Measurements from ENCODE around the gene ESR1.
A peak's percentile ranks its signal among the peaks of the same experiment; 100 is the strongest.
"Not testable (repeated sequence)": the region's sequence is repeated elsewhere in the genome, so short reads cannot be mapped to it uniquely, and the experiment has no call there.

The ESR1 gene

DNA sequence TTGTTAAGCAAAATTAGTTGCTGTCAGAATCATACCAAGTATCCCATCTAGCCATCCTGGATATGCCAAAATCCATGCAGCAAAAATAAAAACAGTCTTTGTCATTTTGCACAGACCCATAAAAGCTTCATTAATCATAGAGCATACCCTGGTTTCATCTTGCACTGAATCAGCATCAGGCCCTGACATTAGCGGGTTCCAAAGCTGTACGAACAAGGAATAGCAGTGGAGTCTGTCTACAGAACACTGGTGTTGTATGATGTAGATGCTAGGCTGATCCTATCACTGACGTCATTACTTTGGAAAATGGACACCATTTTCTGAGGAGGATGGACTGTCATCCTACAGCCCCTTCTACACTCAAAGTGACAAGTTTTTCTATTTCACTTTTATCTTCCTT is 315.6 kb downstream of the ESR1 start:
- DNase-seq (ENCODE audit: insufficient read length, low spot score) = no peak
- FAIRE-seq = no peak

DNA sequence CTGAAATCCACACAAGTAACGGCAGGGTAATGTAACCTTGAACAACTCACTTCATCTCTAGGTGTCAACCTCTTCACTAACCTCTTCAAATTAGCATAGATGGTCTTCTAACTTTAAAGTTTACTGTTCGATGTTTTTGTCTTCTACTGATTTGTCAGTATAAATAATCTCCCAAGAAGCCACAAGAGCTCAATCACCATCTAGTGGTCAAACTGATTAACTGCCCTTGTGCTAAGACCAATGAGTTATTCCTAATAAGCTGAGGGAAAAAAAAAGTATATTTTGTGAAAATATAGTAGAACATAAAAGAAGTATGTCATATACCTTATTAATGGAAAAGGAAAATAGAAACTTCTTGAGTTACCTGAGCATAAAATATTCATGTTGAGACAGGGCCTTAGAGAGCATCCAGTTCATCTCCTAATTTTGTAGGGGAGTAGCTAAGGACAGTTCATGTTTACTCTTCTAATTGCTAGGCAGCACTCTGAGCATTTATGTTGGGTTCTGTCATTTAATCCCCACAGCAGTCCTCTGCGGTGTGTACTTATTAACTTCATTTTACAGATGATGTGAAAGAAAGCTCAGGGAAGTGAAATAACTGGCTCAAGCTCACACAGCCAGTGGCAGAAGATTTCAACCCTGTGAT is 317.1 kb downstream of the ESR1 start:
- peak; percentile 41 for DNase-seq (ENCODE audit: insufficient read length, low spot score)
- no peak for FAIRE-seq

DNA sequence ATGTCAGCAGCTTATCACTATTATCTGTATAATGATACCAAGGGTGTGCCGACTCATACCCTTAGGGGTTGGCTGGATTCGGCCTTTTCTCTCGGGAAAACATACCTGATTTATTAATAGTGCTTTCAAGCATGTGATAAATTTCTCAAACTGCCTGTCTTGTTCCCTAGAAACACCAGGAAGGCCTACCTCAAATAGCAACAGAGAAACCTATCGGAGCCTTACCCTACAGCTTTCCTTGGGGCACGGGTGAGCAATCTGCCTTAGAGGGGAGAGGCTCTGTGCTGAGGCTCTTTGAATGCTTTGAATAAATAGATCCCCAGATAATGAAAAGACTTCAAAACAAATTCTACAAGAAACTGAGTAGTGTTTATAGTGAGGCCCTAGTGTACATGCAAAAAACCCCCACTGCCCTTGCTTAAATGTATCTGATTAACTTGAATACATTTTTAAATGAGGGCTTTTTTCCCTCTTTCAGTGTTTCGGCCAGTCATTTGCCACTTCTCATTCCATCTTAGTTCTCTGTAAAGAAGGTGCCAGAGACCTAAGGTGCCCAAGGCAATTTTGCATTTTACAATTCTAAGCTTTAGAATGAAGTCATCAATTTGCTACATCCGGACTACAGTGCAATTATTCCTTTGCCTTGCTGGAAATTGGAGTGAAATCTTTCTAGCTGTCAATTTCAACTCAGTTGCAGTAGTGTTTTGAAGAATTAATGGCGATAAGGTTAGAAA is 320.1 kb downstream of the ESR1 start:
- DNase-seq (ENCODE audit: insufficient read length, low spot score) (no peak), FAIRE-seq (no peak)

DNA sequence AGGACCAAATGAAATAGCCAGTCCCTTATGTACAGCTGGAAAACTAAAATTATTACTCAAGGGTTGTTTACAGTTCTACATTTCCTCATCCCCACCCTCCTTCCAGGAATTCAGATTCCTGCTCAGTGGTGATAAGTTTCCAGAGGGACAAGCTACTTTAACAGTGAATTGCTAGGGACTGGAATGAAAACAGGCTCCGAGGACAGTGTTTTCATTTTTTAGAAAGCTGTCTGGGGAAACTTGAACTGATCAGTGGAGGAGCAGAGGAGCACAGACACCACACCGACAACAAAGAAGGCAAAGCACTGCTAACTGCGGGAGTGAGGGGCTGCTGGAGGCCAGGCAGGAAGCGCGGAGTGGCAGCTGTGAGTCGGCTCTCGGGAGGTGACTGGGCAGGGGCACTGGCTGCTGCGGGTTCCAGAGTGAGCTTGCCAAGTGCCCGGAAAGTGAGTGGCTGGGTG is 322.2 kb downstream of the ESR1 start:
- no peak for DNase-seq (ENCODE audit: insufficient read length, low spot score)
- no peak for FAIRE-seq

DNA sequence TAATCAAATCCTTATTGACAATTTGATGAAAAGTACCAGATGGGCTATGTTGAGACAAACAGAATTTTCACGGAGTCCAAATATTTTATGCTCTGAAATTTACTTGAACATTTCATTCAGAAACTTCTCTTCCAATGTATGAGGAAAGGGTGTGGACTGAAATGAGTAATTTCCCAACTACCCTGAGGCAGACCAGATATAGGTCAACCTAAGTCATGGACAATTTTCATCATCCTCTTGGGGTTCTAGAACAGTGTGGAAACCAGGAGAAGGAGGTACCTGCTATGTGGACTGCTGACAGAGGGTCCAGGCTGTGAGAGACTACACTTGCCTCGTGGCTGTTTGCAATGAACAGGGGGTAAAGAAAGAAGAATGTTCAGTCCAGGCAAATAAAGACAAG is 323.0 kb downstream of the ESR1 start:
- no peak for FAIRE-seq
- DNase-seq (ENCODE audit: insufficient read length, low spot score) = no peak

DNA sequence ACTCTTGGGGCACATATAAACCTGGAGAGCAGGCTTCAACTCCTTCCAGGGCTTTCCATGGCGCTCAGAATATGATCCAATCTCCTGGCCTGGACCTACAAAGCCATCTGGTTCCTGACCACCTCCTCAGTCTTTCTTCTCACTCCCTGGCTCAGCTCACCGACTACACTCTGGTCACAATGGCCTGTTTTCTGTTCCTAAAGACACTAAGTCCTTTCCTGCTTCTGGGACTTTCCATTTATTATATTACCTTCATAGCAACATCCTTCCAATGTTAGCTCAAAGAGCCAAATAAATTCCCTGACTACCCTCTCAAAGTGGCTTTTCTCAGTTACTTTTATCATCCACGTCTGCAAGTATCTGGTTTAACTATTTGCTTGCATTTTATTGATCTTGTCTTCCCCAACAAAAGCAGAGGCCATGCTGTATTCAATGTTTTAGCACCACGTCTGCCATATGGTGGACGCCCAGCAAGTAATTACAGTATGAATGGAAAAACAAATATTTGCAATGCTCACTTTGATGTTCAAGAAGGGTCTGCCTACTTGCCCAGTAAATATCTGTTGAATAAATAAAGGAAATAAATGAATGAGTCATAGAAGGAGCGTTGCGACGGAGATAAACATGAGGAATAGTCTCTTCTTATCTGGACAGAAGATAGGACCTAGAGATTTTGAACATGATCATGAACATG is 328.4 kb downstream of the ESR1 start:
- FAIRE-seq = no peak
- no peak for DNase-seq (ENCODE audit: insufficient read length, low spot score)

DNA sequence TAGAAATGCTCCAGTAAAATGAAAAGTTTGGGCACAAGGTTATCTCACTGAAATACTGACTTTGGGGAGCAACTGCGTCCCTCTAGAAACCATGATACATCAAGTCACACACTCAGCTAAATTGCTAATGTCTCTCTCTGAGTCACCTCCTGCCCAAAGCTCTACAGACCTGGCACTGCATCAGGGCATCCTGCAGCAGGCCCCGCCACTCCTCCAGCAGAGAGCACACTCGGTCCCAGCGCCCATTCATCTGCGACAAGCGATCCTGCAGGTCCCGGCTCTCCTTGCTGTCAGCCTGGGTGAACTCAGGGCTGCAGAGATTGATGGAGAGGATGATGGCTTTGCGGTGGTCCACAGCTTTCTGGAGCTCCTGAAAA is 329.0 kb downstream of the ESR1 start:
- no peak for FAIRE-seq
- DNase-seq (ENCODE audit: insufficient read length, low spot score) = no peak

DNA sequence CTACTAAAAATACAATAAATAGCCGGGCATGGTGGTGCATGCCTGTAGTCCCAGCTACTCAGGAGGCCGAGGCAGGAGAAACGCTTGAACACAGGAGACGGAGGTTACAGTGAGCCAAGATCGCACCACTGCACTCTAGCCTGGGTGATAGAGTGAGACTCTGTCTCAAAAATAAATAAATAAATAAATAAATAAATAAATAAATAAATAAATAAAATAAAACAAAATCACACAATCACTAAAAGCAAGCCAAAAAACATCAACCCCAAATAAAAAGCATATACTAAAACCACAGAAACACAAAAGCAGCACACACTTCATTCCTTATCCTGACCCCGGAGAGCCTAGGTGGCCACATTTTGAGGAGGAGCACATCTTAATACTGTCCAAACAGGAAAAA is 330.9 kb downstream of the ESR1 start:
- FAIRE-seq; DNase-seq (ENCODE audit: insufficient read length, low spot score): not testable (repeated sequence)

DNA sequence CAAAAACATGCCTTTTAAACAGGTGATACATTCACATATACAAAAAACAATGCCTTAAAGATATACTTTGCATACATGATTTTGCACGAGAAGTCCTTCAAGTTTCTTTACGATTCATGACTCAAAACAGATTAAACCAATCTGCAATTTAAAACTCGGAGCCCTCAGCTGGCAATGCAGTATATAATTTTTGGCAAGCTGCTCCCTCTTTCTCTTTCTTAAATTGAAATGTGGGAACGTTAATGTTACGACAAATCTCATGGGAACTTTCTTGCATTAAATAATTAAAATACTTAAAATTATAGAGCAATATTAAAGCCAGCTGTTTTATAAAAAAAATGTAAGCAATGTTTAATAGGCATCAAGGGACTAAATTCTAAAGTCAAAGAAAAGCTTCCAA is 334.6 kb downstream of the ESR1 start:
- no peak for DNase-seq (ENCODE audit: insufficient read length, low spot score)
- no peak for FAIRE-seq

DNA sequence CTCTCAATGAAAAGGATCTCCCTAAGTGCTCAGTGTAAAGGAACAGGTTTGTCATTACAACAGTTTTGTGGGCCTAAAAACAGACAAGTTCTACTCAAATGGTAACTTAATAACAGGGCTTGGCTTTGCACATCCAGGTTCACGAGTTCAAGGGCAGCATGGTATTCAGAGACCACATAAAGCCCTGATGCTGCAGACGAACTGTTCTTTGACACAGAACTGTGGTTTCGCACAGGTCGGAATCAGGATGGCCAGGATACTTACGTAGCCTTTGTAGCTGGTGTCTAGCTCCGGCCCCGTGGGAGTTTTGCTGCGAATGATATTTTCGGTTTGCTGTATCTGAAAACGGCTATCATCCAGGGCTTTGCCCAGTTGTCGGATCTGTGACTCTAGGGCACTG is 335.9 kb downstream of the ESR1 start:
- DNase-seq (ENCODE audit: insufficient read length, low spot score) = no peak
- no peak for FAIRE-seq

DNA sequence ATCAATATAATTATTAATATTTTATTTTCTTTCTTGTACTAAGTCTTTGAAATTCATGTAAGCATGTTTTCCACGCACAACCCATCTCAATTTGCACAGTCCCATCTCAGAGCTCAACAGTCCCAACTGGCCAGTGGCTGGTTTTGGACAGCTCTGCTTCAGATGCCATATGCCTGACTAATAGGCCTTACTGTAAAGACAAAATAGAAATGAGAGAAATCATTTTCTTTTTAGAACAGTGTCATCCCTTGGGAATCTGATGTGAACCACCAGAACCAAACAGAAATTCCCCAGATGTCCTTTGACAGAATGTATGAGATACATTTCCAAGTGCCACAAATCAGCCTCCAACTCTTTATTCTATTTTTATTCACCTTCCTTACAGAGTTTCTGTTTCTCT is 338.9 kb downstream of the ESR1 start:
- FAIRE-seq = no peak
- peak; percentile 31 for DNase-seq (ENCODE audit: insufficient read length, low spot score)

DNA sequence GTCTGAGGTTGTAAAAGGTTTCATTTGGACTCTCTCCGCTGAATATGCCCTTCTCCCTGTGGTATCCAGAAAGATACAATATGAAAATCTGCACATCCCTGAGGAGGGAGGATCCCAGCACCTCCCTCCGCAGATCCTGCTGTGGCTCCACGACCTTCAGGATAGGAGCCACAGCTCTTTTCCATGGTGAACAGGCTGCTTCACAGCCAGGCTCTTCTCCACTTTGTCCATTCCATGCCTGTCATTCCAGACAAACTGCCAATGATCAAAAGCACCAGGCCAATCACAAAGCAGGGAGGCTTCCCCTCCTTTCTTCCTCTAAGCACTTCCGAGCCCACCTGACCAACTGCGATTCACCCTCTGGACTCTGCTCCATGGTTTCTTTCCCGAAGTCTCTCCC is 339.8 kb downstream of the ESR1 start:
- FAIRE-seq = no peak
- no peak for DNase-seq (ENCODE audit: insufficient read length, low spot score)

DNA sequence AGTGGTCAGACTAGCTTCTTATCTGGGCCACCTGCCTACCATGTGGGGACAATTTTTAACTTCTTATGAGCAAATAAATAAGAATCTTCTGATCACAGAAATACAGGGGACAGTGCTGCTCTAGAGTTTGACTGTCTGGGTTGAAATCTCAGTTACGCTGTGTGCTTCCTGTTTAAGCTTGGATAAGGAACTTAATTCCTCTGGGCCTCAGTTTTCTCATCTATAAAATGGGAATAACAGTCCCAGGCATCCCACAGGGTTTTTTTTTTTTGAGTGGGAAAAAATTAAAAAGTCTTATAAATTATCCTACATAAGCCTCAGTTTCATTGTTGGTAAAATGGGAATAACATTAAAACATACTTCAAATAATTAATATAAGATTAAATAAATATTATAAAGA is 340.9 kb downstream of the ESR1 start:
- DNase-seq (ENCODE audit: insufficient read length, low spot score) (no peak), FAIRE-seq (no peak)

DNA sequence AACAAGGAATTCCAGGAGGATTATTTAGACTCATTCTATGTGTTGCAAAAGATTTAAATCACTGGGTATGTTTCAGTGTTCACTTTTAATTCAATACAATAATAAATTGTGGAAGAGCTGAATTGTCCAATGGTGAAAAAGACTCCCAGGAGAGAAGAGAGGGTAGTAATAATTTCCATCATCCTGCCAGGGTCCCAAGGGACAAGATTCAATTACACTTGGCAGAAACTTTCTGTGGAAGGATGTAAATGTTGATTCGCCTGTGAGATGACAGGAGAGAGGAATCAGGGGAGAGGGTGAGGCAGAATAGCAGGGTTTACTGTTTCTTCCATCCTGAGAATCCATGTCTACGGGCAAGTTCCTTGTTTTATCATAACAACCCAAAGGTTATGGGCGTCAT is 342.7 kb downstream of the ESR1 start:
- no peak for DNase-seq (ENCODE audit: insufficient read length, low spot score)
- no peak for FAIRE-seq

DNA sequence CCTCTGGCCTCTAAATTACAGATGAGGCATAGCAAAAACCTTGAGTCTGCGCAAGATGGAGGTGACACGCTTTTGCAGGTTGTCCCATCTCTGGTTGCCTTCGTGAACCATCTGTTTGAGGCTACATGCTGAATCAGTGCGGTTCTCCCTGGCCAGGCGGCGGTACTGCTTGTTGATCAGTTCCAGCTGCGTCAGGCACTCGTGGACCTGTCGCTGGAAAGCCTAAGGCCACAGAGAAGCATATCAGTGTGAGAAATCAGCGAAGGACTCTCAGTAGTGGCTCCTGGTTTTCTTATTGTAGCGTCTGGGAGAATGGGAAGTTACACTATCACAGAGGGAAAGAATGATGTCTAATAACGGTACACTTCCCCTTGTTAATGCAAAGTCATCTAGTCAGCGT is 344.4 kb downstream of the ESR1 start:
- no peak for DNase-seq (ENCODE audit: insufficient read length, low spot score)
- FAIRE-seq = no peak

DNA sequence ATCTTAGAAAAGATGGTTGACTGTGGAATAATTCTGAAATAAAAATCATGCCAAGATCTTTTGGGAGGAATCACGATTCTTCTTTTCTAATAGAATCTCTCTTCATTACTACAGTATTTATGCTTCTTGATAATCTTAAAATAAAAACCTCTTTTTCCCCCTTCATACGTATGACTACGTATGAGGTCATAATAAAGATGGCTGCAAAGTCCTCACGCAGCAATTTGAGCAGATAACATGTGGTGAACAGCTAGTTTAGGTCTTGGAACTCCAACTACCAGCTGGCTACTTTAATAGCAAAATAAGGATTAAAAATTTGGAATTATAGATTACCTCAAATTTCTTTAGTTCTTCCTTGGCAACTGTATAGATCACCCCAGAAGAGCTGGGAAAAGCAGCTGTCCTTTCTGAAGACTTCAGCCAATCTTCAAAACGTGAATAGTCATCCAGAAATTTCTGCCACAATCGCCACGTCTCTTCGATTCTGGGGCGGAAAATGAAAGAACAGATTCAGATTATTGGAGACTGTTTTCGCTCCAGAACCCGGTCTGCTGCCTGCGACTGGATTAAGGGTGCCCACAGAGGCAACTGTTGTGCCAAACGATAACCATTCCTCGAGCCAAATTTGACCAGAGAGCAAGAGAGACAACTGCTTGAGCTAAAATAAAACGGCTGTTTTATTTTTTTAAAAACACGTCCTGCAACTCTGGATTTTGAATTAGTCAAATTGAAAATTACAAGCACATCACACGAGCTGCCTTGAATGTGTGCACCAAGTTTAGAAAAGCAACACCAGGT is 347.3 kb downstream of the ESR1 start:
- FAIRE-seq = no peak
- no peak for DNase-seq (ENCODE audit: insufficient read length, low spot score)

DNA sequence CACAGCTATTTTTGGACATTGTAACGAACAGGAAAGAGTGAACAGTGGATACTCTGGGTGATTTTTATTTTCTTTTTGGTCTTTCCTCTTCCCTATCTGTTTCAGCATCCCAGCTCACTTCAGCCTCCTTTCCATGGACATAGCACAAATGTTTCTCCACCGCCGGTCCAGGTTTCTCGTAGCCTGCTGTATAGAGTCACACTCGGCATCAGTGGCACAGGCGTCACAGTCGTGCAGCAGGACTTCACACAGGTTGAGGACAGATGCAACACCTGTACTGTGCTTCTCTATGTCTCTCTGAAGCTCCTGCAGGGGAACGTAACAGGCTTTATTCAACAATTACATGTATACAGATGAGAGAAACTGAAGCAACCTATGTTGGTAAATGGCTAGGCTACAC is 348.3 kb downstream of the ESR1 start:
- DNase-seq (ENCODE audit: insufficient read length, low spot score) (no peak), FAIRE-seq (no peak)

DNA sequence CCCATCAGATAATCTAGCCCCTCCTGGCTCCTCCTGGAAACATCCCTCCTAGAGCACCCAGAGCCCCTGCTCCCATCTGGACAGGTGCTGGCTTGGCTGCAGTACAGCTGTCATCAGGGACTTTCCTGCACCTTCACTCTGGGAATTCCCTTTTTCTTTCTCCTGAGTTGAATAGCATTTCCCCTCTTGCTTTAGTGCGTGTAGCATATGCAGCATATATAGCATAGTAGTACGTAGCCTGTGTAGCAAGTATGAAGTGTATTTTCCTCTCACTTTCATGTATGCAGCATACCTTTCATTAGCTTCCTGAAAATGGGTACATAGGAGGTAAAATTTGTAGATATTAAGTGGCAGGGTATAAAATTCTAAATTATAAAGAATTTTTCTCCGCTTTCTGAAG is 352.9 kb downstream of the ESR1 start:
- DNase-seq (ENCODE audit: insufficient read length, low spot score) (no peak), FAIRE-seq (no peak)

DNA sequence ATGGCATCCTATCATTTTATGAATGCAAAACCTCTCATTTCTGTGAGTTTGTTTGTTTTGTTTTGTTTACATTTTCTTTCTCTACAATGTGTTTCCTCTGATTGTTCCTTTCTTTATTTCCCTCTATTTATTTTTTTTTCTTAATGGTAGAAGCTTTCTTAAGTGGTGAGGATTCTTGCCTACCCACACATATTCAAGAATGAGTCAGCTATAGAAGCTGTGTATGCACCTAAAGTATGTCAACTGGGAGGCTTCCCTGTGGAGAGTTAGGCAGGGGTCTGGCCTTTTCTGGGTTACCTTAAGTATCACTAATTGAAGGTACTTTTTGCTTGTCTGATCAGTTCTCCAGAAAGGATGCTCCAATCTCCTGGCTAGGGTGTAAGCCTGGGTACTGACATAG is 354.0 kb downstream of the ESR1 start:
- no peak for FAIRE-seq
- DNase-seq (ENCODE audit: insufficient read length, low spot score) = no peak

DNA sequence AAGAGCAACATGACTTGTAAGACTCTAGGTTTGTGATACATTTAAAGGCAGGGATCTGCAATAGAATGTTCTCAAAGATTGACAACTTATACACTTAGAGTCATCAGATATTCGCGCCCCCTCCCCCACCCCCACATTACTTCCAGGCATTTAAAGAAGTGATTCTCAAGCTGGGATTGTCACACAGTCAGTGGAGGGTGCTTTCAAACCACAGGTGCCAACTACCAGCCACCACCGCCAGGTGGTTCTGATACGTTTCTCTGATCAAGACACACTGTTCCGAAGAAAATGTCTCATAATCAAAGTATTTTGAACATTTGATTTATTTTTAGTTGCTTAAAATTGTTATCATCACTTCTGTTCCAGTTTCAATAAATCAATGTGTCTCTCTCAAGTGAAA is 357.5 kb downstream of the ESR1 start:
- no peak for DNase-seq (ENCODE audit: insufficient read length, low spot score)
- no peak for FAIRE-seq

DNA sequence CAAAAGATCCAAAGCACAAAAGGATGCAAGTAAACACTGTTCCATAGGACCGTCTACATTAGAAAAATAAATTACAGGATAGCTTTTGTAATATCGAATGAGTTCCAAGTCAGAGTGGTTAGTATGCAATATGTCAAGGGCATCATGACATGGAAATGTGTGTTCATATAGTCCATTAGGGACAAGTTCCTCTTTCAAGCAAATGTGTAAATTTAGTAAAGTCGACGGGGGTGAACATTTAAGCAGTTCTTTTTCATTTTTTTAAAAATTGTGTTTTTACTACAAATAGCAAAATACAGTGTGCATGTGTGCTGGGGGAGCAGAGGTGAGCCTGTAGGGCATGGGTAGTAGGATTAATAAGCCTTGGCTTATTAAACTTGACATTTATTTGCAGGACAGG is 359.0 kb downstream of the ESR1 start:
- DNase-seq (ENCODE audit: insufficient read length, low spot score) (no peak), FAIRE-seq (no peak)
